Right lobe of liver (tissue), 6 donors: ENCODE measurements around the gene UVRAG. TPM values are rescaled to one million over a fixed set of nuclear protein-coding genes. Genes with fewer than 3 reads are reported as not detected.

Experiments used
- ATAC-seq, 4 donors: fragments of 200-7000 bp; cut with Tn5 transposase; one replicate each; pipeline ENCODE4 v1.9.1; 2020; ENCODE audit warnings: mild to moderate bottlenecking in 4 of 4, moderate library complexity in 4 of 4
- DNase-seq, 3 donors: peaks; one replicate each; pipeline ENCODE4 v3.0.0-alpha.2; 2020
- H3K27ac ChIP-seq, 3 donors: fragments of 200-600 bp; one replicate each; pipeline ENCODE4 v1.8.0; 2022
- H3K27me3 ChIP-seq, 2 donors: fragments of 200-600 bp; one replicate each; pipeline ENCODE4 v1.8.0; 2022
- H3K36me3 ChIP-seq, 4 donors: fragments of 200-600 bp; sonication (generic) in 1 of 4; one replicate each; pipeline versions ENCODE4 v1.5.1 to v1.8.0; 2017 to 2022; ENCODE audit warnings: control low read depth in 1 of 4
- H3K4me1 ChIP-seq, 4 donors: fragments of 200-600 bp; sonication (generic) in 1 of 4; one replicate each; pipeline versions ENCODE4 v1.5.1 to v1.8.0; 2017 to 2022; ENCODE audit warnings: control low read depth in 1 of 4
- H3K4me3 ChIP-seq, 3 donors: fragments of 200-600 bp; one replicate each; pipeline ENCODE4 v1.8.0; 2022
- H3K9me3 ChIP-seq, 4 donors: fragments of 200-600 bp; sonication (generic) in 1 of 4; one replicate each; pipeline versions ENCODE4 v1.5.1 to v1.8.0; 2017 to 2022; ENCODE audit warnings: control low read depth in 1 of 4
- POLR2A ChIP-seq: fragments of 450-650 bp; IDR thresholded peaks from one replicate; pipeline ENCODE4 v1.6.1; 2017; ENCODE audit warnings: antibody characterized with exemption, mild to moderate bottlenecking
- WGBS: methylation state at CpG from one replicate; pipeline ENCODE4 v1.1.6; 2018; ENCODE audit warnings: low coverage, low lambda C conversion rate; ENCODE audit not compliant: insufficient coverage; ENCODE audit errors: missing lambda C conversion rate; 5-methylcytosine and 5-hydroxymethylcytosine counted together
- intact Hi-C, 2 donors: fragments of 100-400 bp; cut with DNase I; formaldehyde crosslinking; loops; one replicate each; pipeline versions ENCODE4 v1.11.2 to v1.14.1; 2022
- total RNA-seq, 6 experiments: library from RNA; depleted of rRNA in 2 of 6; stranded (reverse); fragments of >200 nt in 2 of 6; fragmentation: NEBNext Ultra II Directional in 3 of 6; extraction: Animal tissue kit (Norgen Biotek cat#: 25700) in 3 of 6; gene quantifications; one replicate each; pipeline versions ENCODE4 v1.1.0 to v1.2.4, GENCODE V29; 2016 to 2023
- TF ChIP-seq, protein P1 (sequence below), 4 donors: fragments of 200-600 bp in 3 of 4; fragments of 450-650 bp in 1 of 4; IDR thresholded peaks; one replicate each; pipeline versions ENCODE4 v1.5.1 to v1.8.0; 2016 to 2022; ENCODE audit warnings: antibody characterized with exemption in 4 of 4, mild to moderate bottlenecking in 2 of 4
- donor health status: DM: no; HTN: yes; CAD: no.
- donor health status: DM: no; HTN: no; CAD: no.
- donor health status: DM: no; HTN: no; CAD: no.
- donor health status: DM: no; HTN: yes; CAD: no.
- donor health status: DM: no; HTN: yes; CAD: no.

The UVRAG gene
- total RNA-seq, 6 experiments from 2014 or later = 8.8 to 12.6 (median 10.3) TPM

DNA sequence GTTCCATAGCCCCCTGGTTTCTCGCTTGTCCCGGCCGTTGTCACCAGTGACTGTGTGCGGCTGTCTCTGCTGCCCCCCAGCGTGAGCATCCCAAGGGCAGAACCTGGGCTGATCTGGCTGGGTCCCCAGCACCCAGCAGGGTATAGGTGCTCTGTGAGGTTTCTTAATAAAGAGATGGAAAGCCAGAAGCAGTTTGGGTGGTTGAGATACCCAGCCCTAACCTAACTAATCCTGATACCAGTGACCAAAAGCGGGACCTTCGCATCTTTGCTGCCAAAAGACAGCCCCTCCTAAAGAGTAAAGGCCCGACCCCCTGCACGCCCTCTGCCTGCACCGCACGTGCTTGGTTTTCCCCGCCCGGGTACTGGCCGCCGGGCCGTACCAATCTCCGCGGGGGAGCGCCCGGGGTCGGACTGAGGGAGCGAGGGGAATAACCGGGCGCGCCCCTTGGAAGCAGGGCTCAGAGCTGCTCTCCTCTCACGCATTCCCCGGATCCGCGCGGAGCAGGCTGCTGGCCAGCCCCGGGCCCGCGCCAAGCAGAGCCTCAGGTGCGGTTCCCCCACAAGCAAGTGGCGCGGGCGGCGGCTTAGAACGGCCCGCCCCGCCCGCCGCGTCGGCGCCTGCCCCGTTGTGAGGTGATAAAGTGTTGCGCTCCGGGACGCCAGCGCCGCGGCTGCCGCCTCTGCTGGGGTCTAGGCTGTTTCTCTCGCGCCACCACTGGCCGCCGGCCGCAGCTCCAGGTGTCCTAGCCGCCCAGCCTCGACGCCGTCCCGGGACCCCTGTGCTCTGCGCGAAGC, 46.7 kb upstream of the UVRAG start, which contains the start of gene DGAT2:
Gene DGAT2 (plus strand): TSS at position 667 of the 797 bp plus-strand sequence. CDS start 214 bp downstream, outside the sequence.
- intact Hi-C loops = loop anchor here (5.0 to 10.0 kb wide), 2 partner anchors 46 to 64 kb away; no protein-coding TSS in a partner anchor
- Histone ChIP-seq H3K27me3 (no peaks in the 10 kb centered on the region), H3K4me3 (peak within 1 kb of the TSS; percentile 72 to 98 (median 87)), H3K36me3 (no peaks in the 10 kb centered on the region), H3K4me1 (peaks cover 0 to 24% (median 5%) of the 10 kb centered on the region in 4 donors), H3K9me3 (no peaks in the 10 kb centered on the region), H3K27ac (peak within 1 kb of the TSS; percentile 81 to 99 (median 97))
- TF ChIP-seq POLR2A = peak; percentile 89
- TF ChIP-seq, protein P1, sequence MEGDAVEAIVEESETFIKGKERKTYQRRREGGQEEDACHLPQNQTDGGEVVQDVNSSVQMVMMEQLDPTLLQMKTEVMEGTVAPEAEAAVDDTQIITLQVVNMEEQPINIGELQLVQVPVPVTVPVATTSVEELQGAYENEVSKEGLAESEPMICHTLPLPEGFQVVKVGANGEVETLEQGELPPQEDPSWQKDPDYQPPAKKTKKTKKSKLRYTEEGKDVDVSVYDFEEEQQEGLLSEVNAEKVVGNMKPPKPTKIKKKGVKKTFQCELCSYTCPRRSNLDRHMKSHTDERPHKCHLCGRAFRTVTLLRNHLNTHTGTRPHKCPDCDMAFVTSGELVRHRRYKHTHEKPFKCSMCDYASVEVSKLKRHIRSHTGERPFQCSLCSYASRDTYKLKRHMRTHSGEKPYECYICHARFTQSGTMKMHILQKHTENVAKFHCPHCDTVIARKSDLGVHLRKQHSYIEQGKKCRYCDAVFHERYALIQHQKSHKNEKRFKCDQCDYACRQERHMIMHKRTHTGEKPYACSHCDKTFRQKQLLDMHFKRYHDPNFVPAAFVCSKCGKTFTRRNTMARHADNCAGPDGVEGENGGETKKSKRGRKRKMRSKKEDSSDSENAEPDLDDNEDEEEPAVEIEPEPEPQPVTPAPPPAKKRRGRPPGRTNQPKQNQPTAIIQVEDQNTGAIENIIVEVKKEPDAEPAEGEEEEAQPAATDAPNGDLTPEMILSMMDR (IDR thresholded peaks at IDR 0.05) = peak; percentile 44 to 65 (median 58)
- peak; percentile 85 to 90 (median 90) for DNase-seq
- WGBS = 1% methylated on average over 22 of the region's 66 CpGs
- peak; percentile 81 to 90 (median 86) for ATAC-seq

DNA sequence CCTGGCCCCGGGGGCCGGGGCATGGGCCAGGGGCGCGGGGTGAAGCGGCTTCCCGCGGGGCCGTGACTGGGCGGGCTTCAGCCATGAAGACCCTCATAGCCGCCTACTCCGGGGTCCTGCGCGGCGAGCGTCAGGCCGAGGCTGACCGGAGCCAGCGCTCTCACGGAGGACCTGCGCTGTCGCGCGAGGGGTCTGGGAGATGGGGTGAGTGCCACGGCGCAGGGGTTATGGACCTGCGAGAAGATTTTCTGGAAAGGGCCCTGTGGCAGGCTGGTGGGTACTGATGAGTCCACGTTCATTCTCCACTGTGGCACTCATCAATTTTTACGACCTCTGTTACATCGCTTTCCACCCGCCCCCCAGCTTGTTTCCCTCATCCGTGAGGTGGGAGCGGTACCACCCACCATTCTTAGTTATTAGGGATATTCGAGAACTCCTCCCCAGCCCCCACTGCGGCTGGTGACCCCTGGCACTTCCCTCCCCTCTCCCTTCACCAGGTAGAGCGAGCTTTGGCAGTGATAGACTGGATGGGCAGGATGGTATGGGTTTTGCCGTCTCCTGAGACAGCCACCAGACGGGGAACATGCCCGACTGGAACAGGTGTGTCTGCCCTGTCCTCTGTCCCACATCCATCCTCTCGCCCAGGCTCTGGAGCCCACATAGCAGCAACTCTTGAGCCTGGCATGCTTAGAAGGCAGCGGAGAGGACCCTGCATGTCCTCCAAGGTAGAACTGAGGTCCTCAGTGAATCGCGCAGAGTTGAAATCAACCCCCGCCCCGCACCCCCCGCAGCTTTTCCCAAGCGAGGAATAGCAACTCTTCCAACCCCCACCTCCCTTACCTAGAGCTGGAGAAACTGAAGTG, 45.9 kb upstream of the UVRAG start:
- Histone ChIP-seq H3K9me3 (no peaks in the 10 kb centered on the region), H3K4me1 (peaks cover 0 to 18% (median 4%) of the 10 kb centered on the region in 4 donors), H3K27ac (peak overlapping the region; percentile 81 to 99 (median 97)), H3K36me3 (peaks cover 0 to 3% (median 0%) of the 10 kb centered on the region in 4 donors), H3K4me3 (peak overlapping the region; percentile 72 to 98 (median 87)), H3K27me3 (no peaks in the 10 kb centered on the region)
- intact Hi-C loops = loop anchor here (5.0 to 10.0 kb wide), 2 partner anchors 47 to 64 kb away; no protein-coding TSS in a partner anchor
- DNase-seq (peak in 2 of 3 donors; percentile 38 to 56), ATAC-seq (peak; percentile 6 to 28 (median 26))
- TF ChIP-seq, protein P1 (IDR thresholded peaks at IDR 0.05) = no peak
- no peak for TF ChIP-seq POLR2A
- 1% methylated on average over 10 of the region's 46 CpGs for WGBS

DNA sequence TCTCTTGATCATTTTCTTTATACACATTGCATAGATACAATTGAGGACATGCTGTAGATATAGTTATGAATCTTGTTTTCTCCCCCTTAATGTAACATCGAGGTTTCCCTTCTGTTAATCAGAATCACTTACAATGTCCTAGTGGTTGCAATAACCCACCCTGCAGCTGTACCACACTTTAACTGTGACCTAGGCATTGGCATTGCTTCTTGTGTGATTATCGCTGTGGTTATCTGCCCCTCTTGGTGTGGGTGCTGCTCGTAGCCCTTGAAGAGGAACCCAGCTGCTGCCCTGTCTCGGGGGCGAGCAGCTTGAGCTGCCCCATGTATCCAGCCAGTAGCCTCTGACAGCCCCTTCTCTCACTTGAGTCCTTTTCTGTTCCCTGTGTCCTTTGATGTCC, 44.9 kb upstream of the UVRAG start:
- peak overlapping the region in 1 of 3 donors; percentile 3 for H3K27ac ChIP-seq
- WGBS = 9% methylated on average over 5 of the region's 5 CpGs
- H3K4me1 ChIP-seq = peaks cover 0 to 18% (median 4%) of the 10 kb centered on the region in 4 donors
- peak overlapping the region in 2 of 3 donors; percentile 87 to 98 for H3K4me3 ChIP-seq
- no peaks in the 10 kb centered on the region for H3K27me3 ChIP-seq
- intact Hi-C loops = no loop called here
- H3K36me3 ChIP-seq = peaks cover 0 to 3% (median 0%) of the 10 kb centered on the region in 4 donors
- ATAC-seq = no peak
- H3K9me3 ChIP-seq = no peaks in the 10 kb centered on the region
- DNase-seq = peak in 2 of 3 donors; percentile 31 to 39
- TF ChIP-seq, protein P1 (IDR thresholded peaks at IDR 0.05) = no peak

DNA sequence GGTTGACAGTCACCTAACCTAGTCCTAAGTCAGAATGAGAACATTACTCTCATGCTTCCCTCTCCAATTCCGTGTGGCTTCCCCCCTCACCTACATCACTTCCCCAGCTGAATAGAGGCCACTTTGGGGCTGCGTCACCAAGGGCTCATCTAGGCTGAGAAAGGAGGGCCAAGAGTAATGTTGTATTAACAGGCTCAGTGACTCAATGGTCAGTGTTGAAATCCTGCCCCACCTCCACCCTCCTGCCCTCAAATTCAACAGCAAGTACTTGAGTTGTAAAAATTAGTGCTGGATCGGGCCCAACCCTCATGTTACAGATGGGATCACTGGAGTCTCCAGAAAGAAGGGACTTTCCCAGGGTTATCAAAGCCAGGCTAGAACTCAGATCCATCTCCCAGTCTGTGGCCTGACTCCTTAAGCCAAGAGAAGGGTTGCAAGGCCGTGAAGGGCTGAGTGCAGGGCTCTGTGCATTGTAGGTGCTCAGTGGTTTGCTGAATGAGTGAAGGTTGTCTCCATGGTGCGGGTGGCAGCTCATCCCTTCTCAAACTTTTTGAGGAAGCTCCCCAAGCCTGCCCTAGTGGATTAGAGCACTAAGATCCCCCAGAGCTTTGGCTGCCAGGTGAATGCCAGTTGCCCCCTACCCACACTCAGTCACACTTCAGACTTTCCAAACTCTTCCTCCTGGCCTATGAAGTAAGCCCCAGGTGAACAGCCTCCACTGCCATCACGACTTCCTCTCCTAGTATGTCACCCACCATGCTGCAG, 43.2 kb upstream of the UVRAG start:
- ATAC-seq = peak in 3 of 4 donors; percentile 4 to 36 (median 8)
- peaks cover 0 to 13% (median 0%) of the 10 kb centered on the region in 4 donors for H3K36me3 ChIP-seq
- H3K27ac ChIP-seq = peak overlapping the region in 1 of 3 donors; percentile 18
- no peaks in the 10 kb centered on the region for H3K27me3 ChIP-seq
- peak in 2 of 3 donors; percentile 55 to 64 for DNase-seq
- intact Hi-C loops = no loop called here
- peaks cover 0 to 18% (median 4%) of the 10 kb centered on the region in 4 donors for H3K4me1 ChIP-seq
- no peaks in the 10 kb centered on the region for H3K9me3 ChIP-seq
- peak overlapping the region in 2 of 3 donors; percentile 87 to 98 for H3K4me3 ChIP-seq
- no peak for TF ChIP-seq POLR2A
- TF ChIP-seq, protein P1 (IDR thresholded peaks at IDR 0.05) = no peak
- WGBS = 22% methylated on average over 3 of the region's 6 CpGs
